Stimulated activated CD8-positive, alpha-beta memory T cell treated with anti-CD3 and anti-CD28 coated beads, Interleukin-4, amount 100 ng/mL, for 24 hours (primary cell): ENCODE results near the gene SNX25.
"Not testable (repeated sequence)": the region's sequence is repeated elsewhere in the genome, so short reads cannot be mapped to it uniquely, and the experiment has no call there.

Experiments used
- DNase-seq: peaks from one replicate; pipeline ENCODE4 v3.0.0-alpha.2; 2020; ENCODE audit warnings: low read depth

The SNX25 gene

DNA sequence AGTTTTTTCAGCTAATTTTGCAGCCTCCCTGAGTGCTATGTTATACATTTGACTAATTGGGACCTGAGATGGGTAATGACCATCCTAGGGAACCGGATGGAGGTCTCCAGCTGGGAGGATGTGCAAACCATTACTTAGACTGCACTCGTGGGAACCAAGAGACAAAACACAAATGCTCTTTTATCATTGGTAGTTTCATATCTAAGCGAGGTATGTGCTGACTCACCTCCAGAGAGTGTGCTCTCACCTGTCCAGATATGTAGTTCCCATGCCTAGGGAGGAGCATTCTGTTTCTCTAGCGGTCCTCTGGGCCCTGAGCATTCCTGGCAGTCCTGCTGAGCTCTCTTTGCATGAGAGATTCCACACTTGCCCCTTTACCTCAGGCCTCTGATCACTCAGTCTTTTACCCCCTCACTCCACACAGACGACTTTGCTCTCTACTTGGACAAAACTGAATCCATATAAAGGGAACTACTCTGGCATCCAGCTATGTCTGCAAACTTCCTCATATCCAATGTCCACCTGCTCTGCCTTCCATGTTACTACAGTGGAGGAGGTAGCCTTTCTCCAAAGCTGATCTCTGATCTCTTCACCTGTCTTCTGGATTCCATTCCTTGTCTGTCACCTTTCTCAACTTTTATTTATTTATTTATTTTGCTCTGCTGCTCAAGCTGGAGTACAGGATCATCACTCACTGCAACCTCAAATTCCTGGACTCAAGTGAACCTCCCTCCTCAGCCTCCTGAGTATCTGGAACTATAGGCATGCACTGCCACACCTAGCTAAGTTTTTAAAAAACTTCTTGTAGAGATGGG is 97.9 kb downstream of the SNX25 start:
- no peak for DNase-seq

- DNase-seq, result no peak
Measured at GRCh38 chr4:185309770-185310169, 100.4 kb downstream of the SNX25 start.

DNA sequence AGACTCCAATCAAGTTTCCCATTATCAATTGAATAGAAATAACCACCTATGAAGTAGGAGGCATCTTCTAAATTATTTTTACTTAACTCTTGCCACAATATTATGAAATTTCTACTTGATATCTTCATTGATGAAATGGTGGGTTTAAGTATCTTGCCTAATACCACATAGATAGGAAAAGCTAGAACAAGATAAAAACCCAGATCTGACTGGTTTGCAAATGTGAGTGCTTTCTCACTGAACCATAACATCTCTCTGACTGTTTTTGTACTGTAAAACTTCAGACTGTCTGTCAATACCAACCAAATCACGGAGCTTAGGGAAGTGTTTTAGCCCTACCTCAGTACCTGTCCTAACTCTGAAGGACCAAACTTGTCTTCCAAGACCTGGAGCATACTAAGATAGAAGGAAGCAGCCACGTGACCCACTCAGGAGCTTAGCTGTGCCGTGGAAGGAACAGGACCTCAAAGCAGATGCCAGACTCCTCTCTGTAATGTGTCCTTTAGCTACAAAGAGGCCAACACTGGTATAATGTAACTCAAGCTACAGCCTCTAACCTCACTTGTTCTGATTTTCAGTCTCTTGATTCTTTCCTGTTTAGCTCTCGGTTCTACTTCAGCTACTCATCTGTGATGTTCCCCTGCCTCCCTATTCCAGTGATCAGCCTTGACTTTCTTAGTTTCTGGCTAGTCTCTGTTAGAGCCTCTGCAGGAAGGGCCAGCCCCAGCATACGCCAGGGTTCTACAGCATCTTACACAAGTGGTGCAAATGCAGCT is 101.9 kb downstream of the SNX25 start:
- DNase-seq, result no peak

DNA sequence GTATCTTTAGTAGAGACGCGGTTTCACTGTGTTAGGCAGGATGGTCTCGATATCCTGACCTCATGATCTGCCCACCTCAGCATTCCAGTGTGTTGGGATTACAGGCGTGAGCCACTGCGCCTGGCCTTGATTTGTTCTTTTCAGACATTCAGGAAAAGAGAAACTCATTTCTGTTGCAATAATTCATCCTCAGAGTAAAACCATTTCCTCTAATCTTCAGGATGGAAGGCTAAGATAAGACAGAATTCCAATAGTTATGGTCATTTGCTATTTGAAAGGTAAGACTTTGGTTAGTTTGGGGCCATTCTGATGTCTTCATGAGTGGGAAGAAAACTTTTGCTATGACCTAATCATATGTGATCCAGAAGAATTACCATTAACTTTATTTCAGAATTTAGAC is 103.3 kb downstream of the SNX25 start:
- no peak for DNase-seq

- not testable (repeated sequence) for DNase-seq
Measured at GRCh38 chr4:185317462-185317861, 108.1 kb downstream of the SNX25 start.

GRCh38 chr4:185317880-185318279 is 108.5 kb downstream of the SNX25 start:
- DNase-seq, result no peak

GRCh38 chr4:185318679-185319078 is 109.3 kb downstream of the SNX25 start:
- DNase-seq, result no peak

DNA sequence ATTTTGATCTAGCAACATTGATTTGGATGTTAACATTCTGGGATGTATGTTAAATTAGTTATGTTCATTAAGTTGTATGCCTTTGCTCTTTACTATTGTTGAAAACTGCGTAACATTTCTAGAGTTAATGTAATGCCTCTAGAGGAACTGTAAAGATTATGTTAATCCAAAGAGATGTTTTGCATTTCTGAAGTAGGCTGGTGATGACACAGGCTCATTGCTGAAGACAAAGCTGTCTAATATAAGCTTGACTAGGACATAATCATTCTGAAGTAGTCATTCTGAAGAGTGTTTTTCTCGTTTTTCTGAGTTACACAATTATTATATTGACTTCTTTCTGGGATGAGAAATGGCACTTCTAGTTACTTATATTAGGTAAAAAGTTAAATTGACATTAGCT is 113.4 kb downstream of the SNX25 start:
- no peak for DNase-seq

GRCh38 chr4:185323606-185324005 is 114.2 kb downstream of the SNX25 start:
- DNase-seq, result no peak

DNA sequence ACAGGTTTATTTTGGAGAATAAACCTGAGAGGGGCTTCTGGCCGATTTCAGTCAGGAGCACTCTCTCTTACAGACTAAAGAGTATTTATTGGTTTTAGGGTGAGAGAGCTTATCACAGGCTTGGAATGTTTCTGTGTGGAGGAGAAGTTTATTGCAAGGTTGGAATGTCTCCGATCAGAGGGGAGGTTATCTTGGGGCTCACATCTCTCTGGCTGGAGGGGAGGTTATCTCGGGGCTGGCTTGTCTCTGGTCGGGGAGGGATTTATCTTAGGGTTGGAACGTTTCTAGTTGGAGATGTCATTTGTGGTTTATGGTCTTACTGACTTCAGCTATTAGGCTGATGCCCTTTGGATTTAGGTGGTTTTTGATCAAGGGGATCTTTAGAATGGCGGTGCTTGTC is 115.0 kb downstream of the SNX25 start:
- DNase-seq, result not testable (repeated sequence)

- not testable (repeated sequence) for DNase-seq
Measured at GRCh38 chr4:185325721-185326120, 116.3 kb downstream of the SNX25 start.

DNA sequence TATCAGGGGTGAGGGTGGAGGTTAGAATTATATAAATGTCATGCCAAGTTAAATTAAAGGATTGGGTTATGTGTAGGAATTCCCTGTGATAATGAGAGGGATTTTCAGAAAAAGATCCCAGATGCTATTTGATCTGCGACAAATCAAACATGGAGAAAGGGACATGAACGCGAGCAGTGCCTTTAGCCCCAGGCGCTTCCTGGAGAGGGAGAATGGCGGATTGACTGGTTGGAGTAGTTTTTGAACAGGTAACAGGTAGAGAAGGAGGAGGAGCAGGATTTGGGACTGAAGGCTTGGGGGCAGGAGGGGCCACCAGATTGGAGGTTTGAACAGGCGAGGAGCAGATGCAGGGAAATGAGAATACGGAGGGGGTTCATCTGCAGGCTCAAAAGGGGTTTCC is 119.2 kb downstream of the SNX25 start:
- DNase-seq, result no peak

GRCh38 chr4:185329879-185330510 is 120.6 kb downstream of the SNX25 start:
- not testable (repeated sequence) for DNase-seq

GRCh38 chr4:185332575-185333464 is 123.4 kb downstream of the SNX25 start:
- no peak for DNase-seq

DNA sequence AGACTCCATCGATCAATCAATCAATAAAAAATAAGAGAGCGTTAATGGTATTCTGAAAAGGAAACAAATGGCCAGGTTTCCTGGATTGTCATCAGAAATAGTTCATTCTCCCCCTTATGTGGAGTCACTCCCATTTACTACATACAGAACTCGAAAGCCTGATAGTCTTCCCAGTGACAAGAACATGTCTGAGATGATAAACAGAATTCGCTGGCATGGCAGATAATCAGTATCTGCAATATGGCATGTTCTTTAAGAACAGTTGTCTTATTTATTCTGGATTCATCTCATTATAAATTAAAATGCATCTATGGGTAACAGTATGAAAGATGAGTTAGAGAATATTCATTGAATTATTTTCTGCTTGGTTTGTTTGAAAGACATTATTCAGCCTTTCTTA is 124.9 kb downstream of the SNX25 start:
- no peak for DNase-seq

GRCh38 chr4:185335579-185335978 is 126.2 kb downstream of the SNX25 start:
- no peak for DNase-seq

- DNase-seq, result no peak
Measured at GRCh38 chr4:185339941-185340340, 130.5 kb downstream of the SNX25 start.

GRCh38 chr4:185341377-185341776 is 132.0 kb downstream of the SNX25 start:
- DNase-seq, result no peak

DNA sequence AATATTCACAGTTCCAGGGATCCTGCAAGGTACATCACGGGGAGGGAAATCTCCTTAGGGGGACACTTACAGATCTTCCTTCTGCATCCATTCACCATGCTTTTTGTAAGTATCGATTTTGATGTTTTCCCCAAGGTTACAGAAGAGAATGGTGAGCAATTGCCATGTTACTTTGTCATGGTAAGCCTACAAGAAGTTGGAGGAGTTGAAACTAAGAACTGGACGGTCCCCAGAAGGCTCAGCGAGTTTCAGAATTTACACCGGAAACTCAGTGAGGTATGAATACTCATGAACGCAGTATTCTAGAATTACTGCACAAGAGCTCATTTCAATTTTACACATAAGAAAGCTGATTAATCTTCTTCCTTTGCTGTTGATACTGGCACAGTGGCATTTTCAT is 132.4 kb downstream of the SNX25 start:
- no peak for DNase-seq

DNA sequence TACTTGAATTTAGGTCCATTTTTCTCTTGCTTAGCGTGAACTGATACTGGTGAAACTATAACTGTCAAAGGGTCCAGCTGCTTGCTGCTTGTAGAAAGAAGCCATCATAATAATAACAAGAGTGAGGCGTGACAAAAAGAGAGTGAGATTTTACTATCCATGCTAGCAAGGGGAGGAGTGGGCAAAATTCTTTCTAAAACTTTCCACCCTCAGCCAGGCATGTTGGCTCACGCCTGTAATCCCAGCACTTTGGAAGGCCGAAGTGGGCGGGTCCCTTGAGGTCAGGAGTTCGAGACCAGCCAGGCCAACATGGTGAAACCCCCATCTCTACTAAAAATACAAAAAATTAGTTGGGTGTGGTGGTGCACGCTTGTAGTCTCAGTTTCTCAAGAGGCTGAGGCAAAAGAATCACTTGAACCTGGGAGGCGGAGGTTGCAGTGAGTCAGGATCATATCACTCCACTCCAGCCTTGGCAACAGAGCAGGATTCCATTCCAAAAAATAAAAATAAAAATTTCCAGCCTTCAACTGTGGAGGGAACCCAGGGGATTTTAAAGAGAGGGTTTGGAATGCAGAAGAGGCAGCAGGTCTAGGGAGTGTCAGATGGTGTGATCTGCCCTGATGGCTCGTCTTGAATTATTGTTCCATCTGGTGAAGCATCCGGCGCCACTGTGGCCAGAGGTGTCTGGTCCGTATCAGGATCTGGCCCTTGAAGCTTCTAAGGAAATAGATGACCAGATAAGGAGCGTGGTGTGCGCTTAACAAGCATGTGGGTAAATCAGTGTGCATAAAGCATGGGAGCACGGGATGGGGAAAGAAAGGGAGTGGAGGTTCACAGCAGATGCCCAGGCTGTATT is 134.6 kb downstream of the SNX25 start:
- DNase-seq, result no peak
